Effector CD4-positive, alpha-beta T cell (primary cell): ENCODE results near the gene SLC25A36.
A peak's percentile ranks its signal among the peaks of the same experiment; 100 is the strongest.

ENCODE experiments used
- DNase-seq: peaks from one replicate; pipeline ENCODE4 v3.0.0-alpha.2; 2020
- total RNA-seq: gene quantifications from one replicate; lab custom pipeline; 2026; lab: John Stamatoyannopoulos, UW

SLC25A36 gene, protein sequence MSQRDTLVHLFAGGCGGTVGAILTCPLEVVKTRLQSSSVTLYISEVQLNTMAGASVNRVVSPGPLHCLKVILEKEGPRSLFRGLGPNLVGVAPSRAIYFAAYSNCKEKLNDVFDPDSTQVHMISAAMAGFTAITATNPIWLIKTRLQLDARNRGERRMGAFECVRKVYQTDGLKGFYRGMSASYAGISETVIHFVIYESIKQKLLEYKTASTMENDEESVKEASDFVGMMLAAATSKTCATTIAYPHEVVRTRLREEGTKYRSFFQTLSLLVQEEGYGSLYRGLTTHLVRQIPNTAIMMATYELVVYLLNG
- 193 reads per million, percentile 92 among the genes with 10 or more reads in this experiment for total RNA-seq

DNA sequence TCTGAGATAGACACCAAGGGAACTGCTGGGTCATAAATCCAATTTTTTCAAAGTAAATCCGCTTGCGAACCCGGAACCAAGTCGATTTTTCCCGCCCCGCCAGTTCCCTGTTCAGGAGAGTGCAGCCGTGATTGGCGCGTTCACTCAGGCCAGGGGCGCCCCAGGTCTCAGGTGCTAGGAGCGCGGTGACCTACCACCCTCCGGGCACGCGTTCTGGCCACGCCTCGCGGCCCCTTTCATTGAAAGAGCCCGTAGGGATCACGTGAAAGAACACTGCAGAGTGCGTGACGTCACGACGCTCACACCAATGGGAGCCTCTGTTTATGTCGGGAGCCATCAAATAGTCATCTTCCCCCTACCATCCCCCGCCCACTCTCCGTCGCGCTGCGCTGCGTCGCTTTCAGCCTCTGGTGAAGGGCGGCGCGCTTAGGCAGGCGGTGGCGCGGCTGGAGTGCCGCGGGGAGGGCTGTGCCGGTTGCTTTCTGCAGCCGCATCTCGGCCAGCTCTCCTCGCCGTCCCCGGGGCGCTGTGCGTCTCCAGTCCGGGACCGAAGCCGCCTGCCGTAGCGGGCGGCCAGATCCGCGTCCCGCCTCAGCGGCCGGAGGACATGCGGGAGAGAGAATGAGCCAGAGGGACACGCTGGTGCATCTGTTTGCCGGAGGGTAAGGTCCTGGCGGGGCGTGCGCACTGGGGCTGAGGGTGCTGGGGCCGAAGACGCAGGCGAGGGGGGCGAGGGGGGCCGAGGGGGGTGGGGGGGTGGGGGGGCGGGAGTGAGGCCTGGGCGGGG is at the start of gene SLC25A36:
SLC25A36 (plus strand) TSS at position 403 of the 787 bp plus-strand sequence; CDS start at position 622, 219 bp downstream.
- peak; percentile 94 for DNase-seq

- no peak for DNase-seq
These were observed 44.6 kb upstream of the SLC25A36 start for GRCh38 chr3:140896997-140897396.

- DNase-seq = no peak
These were observed 43.1 kb upstream of the SLC25A36 start for GRCh38 chr3:140898340-140899180.

DNA sequence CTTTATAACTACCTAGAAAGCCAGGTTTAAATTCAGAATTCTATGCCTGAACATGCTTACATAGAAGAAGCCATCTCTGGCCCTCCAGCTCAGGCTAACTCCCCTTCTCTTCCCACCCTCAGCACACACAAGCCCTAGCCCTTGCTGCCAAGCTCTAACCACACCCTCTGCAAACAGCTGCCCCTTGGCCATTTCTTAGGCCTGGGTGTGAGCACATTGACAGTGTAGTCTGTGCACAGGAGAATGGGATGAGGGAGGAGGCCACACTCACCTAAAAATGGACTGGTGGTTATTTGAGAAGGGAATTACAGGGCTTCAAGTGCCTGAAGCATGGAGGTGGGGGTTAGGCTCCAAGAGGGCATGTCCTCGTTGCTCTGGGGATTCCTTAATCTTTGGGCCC is 42.3 kb upstream of the SLC25A36 start:
- DNase-seq = no peak

GRCh38 chr3:140902791-140903190 is 38.8 kb upstream of the SLC25A36 start:
- no peak for DNase-seq

DNA sequence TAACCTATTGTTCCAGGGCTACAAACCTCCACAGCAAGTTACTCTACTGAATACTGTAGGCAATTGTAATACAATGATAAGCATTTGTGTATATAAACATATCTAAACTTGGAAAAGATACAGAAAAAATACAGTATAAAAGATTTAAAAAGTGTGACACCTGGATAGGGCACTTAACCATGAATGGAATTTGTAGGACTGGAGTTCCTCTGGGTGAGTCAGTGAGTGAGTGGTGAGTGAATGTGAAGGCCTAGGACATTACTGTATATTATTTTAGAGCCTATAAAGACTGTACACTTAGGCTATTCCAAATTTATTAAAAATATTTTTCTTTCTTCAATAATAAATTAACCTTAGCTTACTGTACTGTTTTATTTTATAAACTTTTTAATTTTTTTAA is 38.4 kb upstream of the SLC25A36 start:
- no peak for DNase-seq

DNA sequence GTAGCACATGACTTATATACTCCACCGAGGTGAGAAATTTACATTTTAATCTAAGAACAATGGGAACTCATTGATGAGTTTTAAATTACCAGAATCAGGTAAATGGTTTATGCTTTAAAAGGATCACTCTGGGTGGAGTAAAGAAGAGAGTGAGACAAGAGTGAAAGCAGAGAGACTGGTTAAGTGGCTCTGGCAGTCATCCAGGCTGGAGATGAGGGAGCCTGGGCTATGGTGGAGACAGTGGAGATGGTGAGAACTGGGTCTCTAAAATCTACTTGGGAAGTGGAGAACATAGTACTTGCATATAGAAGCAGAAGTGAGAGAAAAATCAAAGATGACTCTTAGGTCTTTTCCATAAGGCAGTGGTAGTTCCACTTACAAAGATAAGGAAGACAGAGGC is 37.1 kb upstream of the SLC25A36 start:
- DNase-seq = no peak

- DNase-seq = no peak
These were observed 36.1 kb upstream of the SLC25A36 start for GRCh38 chr3:140905559-140905958.

GRCh38 chr3:140906785-140907184 is 34.9 kb upstream of the SLC25A36 start:
- DNase-seq = no peak

GRCh38 chr3:140910860-140911259 is 30.8 kb upstream of the SLC25A36 start:
- DNase-seq = no peak

DNA sequence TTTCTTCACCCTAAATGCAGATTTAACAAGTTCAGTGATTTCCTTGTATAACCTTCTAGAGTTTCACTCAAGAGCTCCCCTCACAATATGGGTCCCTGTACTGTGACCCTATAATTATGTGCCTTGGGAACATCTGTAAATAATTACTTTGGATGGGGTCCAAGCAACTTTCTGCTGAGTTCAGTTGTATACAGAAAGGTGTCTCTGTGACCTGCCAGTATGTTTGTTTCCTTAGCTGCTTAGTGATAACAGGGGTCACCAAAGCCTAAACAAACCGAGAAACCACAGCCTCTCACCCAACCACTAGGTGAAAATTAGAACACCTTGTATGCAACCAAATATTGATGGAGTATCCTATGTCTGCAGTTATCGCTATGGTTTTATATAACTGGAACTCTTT is 29.8 kb upstream of the SLC25A36 start:
- no peak for DNase-seq

DNA sequence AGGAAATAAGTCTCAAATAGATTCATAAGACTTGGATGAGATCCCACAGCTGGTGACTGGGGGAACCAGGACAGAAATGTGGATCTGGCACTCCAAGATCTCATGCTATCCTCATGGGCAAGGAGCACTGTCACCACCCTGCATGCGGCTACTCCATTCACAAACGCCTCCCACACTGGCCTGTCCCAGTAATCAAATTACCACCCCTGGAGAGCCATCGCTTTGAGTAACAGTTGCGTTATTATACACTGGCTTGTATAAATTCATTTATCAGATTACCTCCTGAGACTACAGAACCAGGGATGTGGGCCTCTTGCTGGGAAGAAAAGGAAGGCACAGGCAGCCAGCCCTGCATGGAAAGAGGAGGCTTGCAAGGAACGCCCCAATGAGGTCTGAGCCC is 27.9 kb upstream of the SLC25A36 start:
- no peak for DNase-seq

DNA sequence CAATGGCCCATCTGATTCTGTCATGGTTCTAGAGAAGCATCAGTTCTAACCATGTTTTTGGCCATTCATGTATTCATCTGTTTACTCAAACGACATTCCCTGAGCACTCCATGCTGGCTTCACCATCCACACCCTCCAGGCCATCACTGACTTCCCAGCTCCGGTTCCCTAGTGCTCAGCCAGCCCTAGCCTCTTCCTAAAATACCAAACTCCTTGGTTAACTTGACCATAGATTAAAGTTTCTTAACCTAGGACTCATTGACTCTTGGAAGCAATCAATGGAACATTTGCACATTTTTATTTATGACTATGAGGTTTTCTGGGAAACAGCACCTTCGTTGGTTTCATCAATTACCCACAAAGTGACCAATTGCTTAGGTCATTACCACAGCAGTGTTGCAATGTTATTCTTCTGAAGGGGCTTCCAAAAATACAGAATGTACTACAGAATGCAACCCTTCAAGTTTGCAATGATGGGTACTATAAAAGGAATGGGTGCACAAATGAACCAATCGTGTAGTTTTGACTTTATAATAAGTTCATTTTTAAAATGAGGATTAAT is 27.2 kb upstream of the SLC25A36 start:
- DNase-seq = no peak

DNA sequence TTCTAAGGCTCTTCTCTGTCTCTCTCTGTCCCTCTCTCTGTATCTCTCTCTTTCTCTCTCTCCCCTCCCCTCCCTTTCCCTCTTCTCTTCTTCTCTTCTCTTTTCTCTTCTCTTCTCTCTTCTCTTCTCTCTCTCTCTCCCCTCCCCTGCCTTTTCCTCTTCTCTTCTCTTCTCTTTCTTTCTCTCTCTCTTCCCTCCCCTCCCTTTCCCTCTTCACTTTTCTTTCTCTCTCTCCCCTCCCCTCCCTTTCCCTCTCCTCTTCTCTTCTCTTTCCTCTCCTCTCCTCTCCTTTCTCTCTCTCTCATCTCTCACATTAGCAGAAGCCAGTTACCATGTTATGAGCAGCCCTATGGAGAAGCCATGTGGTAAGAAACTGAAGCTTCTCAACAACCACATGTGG is 25.0 kb upstream of the SLC25A36 start:
- no peak for DNase-seq

GRCh38 chr3:140917772-140918171 is 23.9 kb upstream of the SLC25A36 start:
- no peak for DNase-seq

GRCh38 chr3:140920029-140920428 is 21.6 kb upstream of the SLC25A36 start:
- DNase-seq = no peak

GRCh38 chr3:140922634-140923033 is 19.0 kb upstream of the SLC25A36 start:
- no peak for DNase-seq

- no peak for DNase-seq
These were observed 17.4 kb upstream of the SLC25A36 start for GRCh38 chr3:140924097-140924873.

GRCh38 chr3:140927279-140928069 is 14.2 kb upstream of the SLC25A36 start:
- no peak for DNase-seq

DNA sequence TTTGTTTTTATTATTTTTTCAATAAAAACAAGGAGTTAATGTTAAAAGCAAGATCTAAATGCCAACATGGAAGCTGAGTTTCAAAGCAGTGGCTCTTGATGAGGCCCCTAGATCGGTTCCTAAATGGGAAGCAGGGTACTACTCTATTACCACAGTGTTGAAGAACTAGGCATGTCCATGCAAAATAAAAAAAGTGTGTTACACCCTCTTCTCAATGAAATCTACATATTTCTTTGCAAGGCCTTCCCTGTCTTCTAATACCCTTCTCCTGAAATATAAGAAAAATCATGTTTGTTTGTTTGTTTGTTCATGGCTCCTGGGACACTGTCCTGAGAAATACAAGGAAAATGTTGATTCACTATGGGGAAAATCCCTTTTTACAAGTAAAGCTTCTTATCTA is 12.2 kb upstream of the SLC25A36 start:
- DNase-seq = no peak

GRCh38 chr3:140931016-140931454 is 10.6 kb upstream of the SLC25A36 start:
- DNase-seq = no peak
